Measurements from ENCODE around the gene BCAS4.

Gene BCAS4

GRCh38 chr20:50819349-50819748 lies 24.5 kb downstream of the BCAS4 start:
- DNase-seq (no peak), ATAC-seq (ENCODE audit: insufficient read depth, low read depth) (no peak)
- Histone ChIP-seq H3K9ac (ENCODE audit: low read depth, low read length) (no peak overlapping the region), H3K79me2 (ENCODE audit: insufficient read depth, low read length) (no peaks in the 10 kb centered on the region), H3K4me2 (ENCODE audit: insufficient read depth, low read length) (no peak overlapping the region), H2AFZ (ENCODE audit: low read depth, low read length) (no peak overlapping the region), H3K27ac (ENCODE audit: low read length) (no peak overlapping the region), H3K9me3 (ENCODE audit: insufficient read depth, low read length, severe bottlenecking) (no peaks in the 10 kb centered on the region), H4K20me1 (ENCODE audit: insufficient read depth, low read length) (no peaks in the 10 kb centered on the region; the same call in 1 of the 2 replicates), H3K4me3 (ENCODE audit: low read depth in 1 of 2, low read length in 2 of 2) (no peak overlapping the region), H3K27me3 (ENCODE audit: insufficient read depth, low read length, poor library complexity) (no peaks in the 10 kb centered on the region), H3K36me3 (ENCODE audit: insufficient read depth, low read length) (no peaks in the 10 kb centered on the region), H3K4me1 (ENCODE audit: insufficient read depth, low read length) (no peaks in the 10 kb centered on the region)
- no peak for TF ChIP-seq EZH2 (IDR thresholded peaks at IDR 0.05; ENCODE audit: borderline replicate concordance, low read depth, low read length, severe bottlenecking)
- no peak for TF ChIP-seq CTCF (IDR thresholded peaks at IDR 0.05; ENCODE audit: borderline replicate concordance, extremely low read depth, low read length, poor library complexity, severe bottlenecking)

- H3K27me3 ChIP-seq (ENCODE audit: insufficient read depth, low read length, poor library complexity): no peaks in the 10 kb centered on the region
- no peak overlapping the region for H3K4me3 ChIP-seq (ENCODE audit: low read depth in 1 of 2, low read length in 2 of 2)
- H2AFZ ChIP-seq (ENCODE audit: low read depth, low read length): no peak overlapping the region
- no peak for TF ChIP-seq EZH2 (IDR thresholded peaks at IDR 0.05; ENCODE audit: borderline replicate concordance, low read depth, low read length, severe bottlenecking)
- no peak for TF ChIP-seq CTCF (IDR thresholded peaks at IDR 0.05; ENCODE audit: borderline replicate concordance, extremely low read depth, low read length, poor library complexity, severe bottlenecking)
- H3K36me3 ChIP-seq (ENCODE audit: insufficient read depth, low read length): no peaks in the 10 kb centered on the region
- H3K27ac ChIP-seq (ENCODE audit: low read length): no peak overlapping the region
- DNase-seq (no peak), ATAC-seq (ENCODE audit: insufficient read depth, low read depth) (no peak)
- no peaks in the 10 kb centered on the region; the same call in 1 of the 2 replicates for H4K20me1 ChIP-seq (ENCODE audit: insufficient read depth, low read length)
- no peaks in the 10 kb centered on the region for H3K9me3 ChIP-seq (ENCODE audit: insufficient read depth, low read length, severe bottlenecking)
- H3K4me2 ChIP-seq (ENCODE audit: insufficient read depth, low read length): no peak overlapping the region
- H3K9ac ChIP-seq (ENCODE audit: low read depth, low read length): no peak overlapping the region
- no peaks in the 10 kb centered on the region for H3K4me1 ChIP-seq (ENCODE audit: insufficient read depth, low read length)
- no peaks in the 10 kb centered on the region for H3K79me2 ChIP-seq (ENCODE audit: insufficient read depth, low read length)
These were observed 25.8 kb downstream of the BCAS4 start for GRCh38 chr20:50820515-50821256.

DNA sequence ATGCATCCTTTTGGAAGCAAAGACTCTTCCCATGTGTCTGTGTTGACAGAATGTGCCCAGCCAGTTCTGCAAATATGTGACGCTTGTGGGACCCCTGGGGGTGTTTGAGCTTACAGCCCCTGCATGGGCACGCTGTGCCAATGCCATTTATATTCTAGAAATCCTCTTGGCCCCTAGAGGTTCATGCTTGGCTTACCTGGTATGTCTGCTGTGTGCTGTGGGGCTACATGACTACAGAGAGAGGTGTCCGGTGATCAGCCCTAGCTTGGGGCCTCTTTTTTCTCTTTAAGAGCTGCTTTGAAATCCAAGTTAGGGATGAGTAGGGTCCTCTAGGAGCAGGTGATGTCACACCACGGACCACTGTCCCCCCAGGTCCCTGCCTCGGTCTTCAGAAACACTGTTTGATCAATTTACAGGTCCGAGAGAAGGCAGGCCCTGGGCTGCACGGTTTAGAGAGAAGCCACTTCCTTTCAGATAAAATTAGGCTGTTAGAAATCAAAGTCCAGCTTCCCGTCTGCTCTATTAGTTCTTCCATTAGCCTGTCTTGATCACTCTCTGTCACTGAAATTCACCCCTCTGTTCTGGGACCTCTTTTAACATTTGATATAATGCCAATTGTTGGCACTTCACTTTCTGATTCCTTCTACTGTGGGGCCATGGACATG lies 26.5 kb downstream of the BCAS4 start:
- no peak overlapping the region for H3K4me3 ChIP-seq (ENCODE audit: low read depth in 1 of 2, low read length in 2 of 2)
- no peaks in the 10 kb centered on the region for H3K9me3 ChIP-seq (ENCODE audit: insufficient read depth, low read length, severe bottlenecking)
- peaks cover 3% of the 10 kb centered on the region for H3K27me3 ChIP-seq (ENCODE audit: insufficient read depth, low read length, poor library complexity)
- no peak overlapping the region for H2AFZ ChIP-seq (ENCODE audit: low read depth, low read length)
- no peak for ATAC-seq (ENCODE audit: insufficient read depth, low read depth)
- H3K36me3 ChIP-seq (ENCODE audit: insufficient read depth, low read length): no peaks in the 10 kb centered on the region
- TF ChIP-seq CTCF (IDR thresholded peaks at IDR 0.05; ENCODE audit: borderline replicate concordance, extremely low read depth, low read length, poor library complexity, severe bottlenecking) (no peak), EZH2 (IDR thresholded peaks at IDR 0.05; ENCODE audit: borderline replicate concordance, low read depth, low read length, severe bottlenecking) (no peak)
- H3K27ac ChIP-seq (ENCODE audit: low read length): no peak overlapping the region
- H3K79me2 ChIP-seq (ENCODE audit: insufficient read depth, low read length): no peaks in the 10 kb centered on the region
- no peaks in the 10 kb centered on the region; the same call in 1 of the 2 replicates for H4K20me1 ChIP-seq (ENCODE audit: insufficient read depth, low read length)
- no peaks in the 10 kb centered on the region for H3K4me1 ChIP-seq (ENCODE audit: insufficient read depth, low read length)
- no peak for DNase-seq
- H3K4me2 ChIP-seq (ENCODE audit: insufficient read depth, low read length): no peak overlapping the region
- H3K9ac ChIP-seq (ENCODE audit: low read depth, low read length): no peak overlapping the region

All from DND-41 (cell line).